NCI-H345 treated with DMSO at 0.1 percent for 48 hours (cell line): Measurements from ENCODE around the gene MRPL46.
"Not testable (repeated sequence)": the region's sequence is repeated elsewhere in the genome, so short reads cannot be mapped to it uniquely, and the experiment has no call there.

Experiments used
- DNase-seq: peaks from one replicate; lab custom pipeline; 2025; ENCODE audit not compliant: unreplicated experiment; lab: John Stamatoyannopoulos, UW

The MRPL46 gene

DNA sequence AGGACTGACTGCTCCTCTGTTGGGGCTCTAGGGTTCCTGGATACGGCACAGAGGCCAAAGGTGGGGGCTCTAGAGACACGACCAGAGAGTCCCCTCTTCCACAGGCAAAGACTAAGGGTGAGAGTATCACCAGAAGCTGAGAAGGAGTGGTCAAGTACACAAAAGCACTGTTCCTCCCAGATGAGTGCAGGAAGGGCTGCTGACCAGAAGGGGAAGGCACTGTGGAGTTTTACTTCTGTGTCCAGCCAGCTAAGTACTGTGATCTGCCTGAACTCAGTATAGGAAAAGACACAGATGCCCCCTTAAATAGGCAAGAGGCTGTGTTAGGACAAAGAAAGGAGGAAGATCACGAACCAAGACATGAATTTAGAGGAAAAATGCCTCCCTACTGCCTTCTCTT is 12.0 kb upstream of the MRPL46 start:
- no peak for DNase-seq

- DNase-seq = no peak
These were observed 10.7 kb upstream of the MRPL46 start for GRCh38 chr15:88477904-88478303.

DNA sequence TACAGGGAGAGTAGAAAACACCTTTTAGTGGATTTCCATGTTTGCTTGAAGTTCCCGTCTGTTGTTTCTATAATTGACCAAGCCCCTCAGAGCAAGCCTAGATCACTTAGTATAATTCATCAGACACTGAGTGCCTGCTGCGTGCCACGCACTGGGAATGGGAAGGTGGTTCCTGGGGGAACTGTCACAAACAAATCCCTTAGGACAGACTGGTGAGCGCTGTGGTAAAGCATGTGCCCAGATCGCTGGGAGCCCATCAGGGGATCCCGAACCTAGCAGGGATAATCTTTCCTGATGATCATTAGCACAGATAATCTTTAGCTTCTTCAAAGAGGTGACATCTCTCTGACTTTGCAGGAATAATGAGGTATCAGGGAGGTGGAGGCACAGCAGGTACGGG is 9.9 kb upstream of the MRPL46 start:
- DNase-seq = no peak

DNA sequence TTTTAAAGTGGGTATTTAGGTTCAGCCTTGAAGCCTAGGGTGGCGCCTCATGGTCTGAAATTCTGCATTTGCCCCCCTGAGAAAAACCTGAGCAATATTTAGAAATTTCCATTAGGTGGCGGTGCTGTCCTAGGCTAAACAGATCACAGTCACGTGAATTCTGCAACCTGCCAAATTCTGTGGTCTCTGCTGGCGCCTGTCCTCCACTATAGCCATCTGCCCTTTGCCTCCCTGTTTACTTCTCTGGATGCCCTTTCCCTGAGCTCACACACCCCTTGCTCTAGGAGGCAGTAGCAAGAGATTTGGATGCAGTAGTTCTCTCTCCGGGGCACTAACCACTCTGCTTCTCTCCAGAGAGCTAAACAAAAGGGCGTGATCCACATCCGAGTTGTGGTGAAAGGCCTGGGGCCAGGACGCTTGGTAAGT is 9.5 kb upstream of the MRPL46 start:
- DNase-seq = peak; percentile 1

GRCh38 chr15:88473661-88474293 is 6.6 kb upstream of the MRPL46 start:
- DNase-seq = not testable (repeated sequence)

DNA sequence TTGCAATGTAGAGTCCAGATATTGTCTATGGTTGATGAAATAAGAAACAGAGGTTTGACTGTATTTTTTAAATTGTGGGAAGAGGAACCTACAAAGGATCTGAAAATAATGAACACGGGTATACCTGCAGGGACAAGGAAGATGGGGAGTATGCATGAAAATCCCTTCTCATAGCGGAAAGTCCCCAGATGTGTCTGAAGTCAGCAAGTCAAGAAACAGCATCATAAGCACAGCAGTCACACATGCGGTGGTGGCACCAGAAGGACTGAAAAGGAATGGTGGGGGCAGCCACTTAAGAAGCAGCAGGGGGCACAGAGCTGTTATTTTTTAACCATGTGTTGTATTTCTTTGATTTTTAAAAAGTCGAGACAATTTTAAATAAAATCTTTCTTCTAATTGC is 5.0 kb upstream of the MRPL46 start:
- no peak for DNase-seq

DNA sequence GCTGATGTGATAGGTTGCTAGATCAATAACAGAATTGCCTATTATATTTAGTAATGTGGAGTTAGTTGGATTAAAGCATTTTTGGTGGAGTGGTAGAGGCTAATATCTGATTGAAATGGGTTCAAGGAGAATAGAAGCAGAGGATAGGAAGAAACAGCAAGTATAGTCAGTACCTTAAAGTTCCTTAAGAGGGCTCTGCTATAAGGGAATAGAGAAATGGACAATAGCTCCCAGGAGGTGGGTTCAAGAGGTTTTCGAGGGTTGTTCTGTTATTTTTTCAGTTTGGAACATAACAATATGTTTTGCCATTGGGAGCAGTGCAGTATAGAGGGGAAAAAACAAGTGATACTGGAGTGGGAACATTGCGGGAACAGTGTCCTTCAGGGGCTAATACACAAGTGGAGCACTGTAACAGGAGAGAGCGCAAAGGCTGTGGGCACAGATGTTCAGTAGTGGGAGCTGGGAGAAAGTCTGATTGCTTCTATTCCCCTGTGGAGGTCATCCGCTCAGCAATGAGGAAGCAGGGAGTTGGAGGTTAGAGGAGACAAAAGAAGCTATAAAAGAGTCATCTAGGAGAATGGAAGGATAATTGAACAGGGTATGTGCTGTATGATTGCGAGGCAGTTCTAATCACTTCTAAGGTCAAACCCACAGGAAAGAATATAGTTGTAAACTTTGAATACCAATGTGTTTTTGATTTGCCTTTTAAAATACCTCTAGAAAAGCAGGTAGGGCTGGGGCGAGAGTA is 3.6 kb upstream of the MRPL46 start:
- no peak for DNase-seq

DNA sequence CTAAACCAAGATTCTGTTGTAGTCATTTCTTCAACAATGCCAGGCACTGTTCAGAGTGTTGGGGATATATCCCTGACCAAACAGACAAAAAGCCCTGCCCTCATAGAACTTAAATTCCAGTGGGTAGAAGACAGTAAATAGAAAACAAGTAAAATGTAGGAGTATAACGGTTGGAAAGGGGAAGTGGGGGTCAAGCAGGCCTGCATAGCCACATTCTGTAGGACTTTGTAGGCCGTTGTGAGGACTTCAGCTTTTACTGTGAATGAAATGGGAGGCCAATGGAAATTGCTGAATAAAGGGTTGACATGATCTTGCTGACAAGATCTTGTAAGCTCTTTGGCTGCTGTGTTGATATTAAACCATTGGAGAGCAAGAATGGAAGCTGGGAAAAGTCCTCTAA is 2.1 kb upstream of the MRPL46 start:
- DNase-seq = no peak

GRCh38 chr15:88468721-88469120 is 1.5 kb upstream of the MRPL46 start:
- not testable (repeated sequence) for DNase-seq

- no peak for DNase-seq
These were observed 844 bp upstream of the MRPL46 start for GRCh38 chr15:88467935-88468528.

DNA sequence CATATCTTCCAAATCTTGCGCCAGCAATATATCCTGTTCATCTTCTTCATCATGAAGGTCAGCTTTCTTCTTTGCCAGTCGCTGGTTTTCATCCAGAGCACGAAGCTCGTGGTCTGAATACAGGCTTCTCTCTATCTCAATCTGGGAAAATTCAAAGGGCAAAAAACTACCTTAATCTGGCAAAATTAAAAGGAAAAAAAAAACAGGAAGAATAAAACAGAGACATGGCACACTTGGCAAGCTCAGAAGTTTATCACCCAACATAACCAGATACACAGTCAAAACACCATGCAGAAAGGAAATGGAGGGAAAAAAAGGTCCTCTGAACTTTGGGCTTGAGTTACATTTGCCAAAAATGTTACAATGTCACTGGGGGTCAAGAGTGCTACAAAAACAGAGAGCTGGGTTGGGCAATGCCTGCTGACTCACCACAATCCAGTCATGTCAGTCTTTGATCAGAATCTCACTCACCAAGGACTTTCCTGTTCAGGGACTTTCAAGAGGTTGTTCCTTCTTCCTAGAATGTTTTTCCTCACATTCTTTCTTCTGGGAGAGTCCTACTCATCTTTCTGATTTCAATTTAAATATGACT is 1.5 kb downstream of the MRPL46 start:
- no peak for DNase-seq

DNA sequence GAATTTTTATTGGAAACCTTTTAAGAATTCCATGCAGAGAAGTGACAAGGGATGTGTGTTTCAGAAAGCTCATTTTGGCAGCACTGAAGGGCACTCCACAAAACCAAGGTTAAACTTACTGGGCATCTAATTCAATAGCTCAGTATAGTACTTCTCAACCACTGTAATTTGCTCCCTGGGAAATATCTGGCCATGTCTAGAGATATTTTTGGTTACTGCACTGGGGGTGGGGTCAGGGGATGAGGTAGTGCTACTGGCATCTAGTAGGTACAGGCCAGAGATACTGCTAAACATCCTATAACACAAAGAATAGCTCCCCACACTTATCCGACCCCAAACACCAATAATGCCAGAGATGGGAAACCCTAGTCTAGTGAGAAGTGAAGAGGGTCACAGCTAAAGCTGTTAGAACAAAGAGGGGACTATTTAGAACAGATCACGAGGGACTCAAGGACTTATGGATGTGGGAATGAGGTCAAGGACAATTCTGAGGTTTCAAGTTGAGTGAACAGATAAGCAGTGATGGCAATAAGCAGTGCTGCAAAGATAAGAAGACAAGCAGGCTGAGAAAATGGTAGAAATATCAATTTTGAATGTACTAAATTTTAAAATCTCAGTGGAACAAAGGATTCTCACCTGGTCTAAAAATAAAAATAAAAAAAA is 3.2 kb downstream of the MRPL46 start:
- no peak for DNase-seq

DNA sequence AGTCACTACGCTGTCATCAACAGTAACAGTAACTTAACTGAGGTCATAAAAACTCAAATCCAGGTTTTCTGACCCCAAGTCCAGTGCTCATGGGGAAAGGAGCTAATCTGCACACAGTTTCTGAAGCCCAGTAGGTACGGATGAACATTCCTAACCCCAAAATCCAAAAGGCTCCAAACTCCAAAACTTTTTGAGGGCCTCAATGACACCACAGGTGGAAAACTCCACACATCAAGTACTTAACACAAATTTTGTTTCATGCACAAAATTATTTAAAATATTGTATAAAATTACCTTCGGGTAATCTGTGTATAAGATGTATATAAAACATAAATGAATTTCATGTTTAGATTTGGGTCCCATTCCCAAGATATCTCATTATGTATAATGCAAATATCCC is 10.5 kb downstream of the MRPL46 start:
- no peak for DNase-seq

GRCh38 chr15:88454867-88455810 is 12.0 kb downstream of the MRPL46 start:
- DNase-seq = peak; percentile 4

DNA sequence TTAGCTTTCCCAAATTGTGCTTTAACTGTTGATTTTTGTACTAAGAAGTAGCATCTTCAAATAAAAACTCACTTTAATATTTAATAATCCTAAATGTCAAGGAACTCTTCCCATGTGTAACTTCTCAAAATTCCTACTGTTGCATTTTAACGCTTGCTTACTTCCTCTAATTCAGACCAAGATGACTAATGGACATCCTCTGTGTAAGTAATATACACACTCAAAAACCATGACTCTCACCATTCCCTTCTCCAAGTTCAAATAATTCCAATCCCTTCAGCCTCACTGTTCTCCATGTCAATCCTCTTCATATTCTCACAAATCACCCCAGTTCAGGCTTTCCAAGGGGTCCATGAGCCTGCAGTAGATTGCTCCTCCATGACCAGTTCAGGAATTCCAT is 13.0 kb downstream of the MRPL46 start:
- DNase-seq = no peak

DNA sequence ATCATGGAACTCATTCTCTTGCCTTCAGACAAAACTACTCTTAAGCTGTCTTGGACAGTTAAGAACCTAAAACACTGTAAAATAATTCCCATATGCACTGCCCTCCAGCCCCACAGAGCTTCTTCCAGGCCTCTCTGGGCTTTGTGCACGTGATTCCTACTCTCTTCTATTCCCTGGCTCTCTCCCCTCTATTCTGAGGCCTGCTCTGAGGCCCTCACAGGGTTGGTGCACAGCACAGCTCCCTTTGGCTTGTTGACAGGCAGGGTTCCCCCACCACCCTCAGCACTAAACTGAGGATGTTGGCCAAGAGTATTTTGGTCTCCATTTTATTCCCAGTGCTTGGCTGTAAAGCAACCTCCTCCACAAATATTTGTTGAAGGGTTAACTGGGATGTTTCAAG is 13.5 kb downstream of the MRPL46 start:
- DNase-seq = no peak

DNA sequence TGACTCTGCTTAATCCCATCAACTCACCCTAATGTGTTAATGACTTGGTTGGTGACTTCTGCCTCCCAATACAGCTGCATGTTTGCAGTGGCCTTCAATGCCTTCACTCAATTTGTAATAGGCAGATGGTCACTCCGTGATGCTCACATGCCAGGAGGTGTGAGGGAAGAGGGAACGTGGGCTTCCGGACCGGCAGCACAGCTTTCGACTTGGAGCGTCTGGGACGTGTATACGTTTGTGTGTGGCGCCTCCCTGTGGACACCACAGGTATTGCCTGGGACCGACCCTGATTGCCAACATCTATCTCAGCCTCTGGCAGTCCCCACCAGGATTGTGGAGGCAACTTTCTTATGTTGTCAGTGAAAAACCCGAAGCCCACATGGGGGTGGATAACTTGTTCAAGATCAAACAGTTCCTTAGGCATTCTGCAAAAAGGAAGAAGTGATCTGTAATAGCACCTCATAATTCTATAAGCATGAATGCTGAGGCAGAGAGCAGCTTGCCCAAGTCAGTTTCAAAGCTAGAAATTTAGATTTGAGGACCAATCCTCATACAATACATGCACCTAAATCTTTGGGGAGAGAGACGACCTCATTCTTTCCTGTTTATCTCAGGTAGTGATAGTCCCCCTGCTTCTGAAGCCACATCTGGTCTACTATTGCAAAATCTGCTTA is 16.9 kb downstream of the MRPL46 start:
- DNase-seq = peak; percentile 16

DNA sequence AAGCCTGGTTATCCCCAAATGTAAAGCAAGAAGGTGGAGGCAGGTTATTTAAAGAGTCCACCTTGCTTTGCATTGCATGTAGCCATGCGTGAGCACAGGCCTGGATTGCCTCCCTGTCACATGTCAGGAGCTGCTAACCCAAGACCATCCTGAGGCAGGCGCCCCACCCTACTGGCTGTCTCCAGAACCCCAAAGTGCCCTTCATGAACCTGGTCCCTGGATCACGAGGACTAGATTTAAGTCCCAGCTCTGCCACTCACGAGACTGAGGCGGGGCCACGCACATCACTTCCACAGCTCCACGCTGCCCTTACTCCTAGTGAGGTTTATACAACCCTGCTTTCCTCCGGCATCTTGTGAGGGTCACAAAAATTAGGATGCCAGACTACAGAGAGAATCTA is 17.6 kb downstream of the MRPL46 start:
- DNase-seq = no peak

DNA sequence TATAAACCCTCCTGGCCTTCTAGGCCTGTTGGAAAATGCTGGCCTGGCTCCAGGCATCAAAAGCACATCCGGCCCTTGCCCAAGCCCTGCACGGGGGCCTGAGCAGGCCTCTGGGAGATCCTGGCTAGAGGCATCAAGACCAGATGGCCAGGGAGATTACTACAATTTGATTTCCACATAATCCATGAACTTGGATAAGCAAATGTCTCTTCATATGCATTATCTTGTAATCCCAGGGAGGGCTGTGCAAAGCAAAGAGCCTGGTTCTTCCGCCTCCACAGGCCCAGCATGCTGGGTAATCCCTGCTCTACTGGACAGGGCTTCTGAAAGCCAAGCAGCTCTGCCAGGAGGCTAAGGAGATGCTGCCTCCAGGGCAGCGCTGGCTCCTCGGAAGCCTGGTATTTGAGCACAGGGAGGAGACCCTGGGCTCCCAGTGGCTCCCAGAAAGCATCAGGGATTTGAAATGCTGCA is 18.2 kb downstream of the MRPL46 start:
- DNase-seq = no peak

DNA sequence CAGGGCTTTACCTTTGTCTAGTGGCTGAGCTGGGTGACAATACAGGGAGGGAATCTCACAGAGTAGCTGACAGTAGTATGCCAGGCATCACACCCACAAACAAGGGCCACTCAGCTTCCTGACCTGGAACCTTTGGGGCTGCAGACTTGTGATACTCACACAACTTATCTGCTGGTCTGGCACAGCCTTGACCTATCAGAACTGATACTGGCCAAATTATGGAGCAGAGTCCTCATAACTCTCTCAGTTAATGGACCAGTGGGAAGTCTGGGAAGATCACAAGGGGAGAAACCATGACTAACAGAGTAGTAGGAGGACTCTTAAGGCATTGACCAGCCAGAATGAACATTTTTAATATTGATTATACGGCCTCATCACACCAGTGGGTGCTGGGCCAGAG is 19.4 kb downstream of the MRPL46 start:
- DNase-seq = no peak
